GM12873 (cell line): ENCODE measurements around the gene ADGRG6.

ENCODE experiments used
- CTCF ChIP-seq: IDR thresholded peaks from 2 replicates; pipeline ENCODE4 v1.5.1; 2012; ENCODE audit warnings: low read depth, mild to moderate bottlenecking, moderate library complexity, low read length, control low read depth; ENCODE audit not compliant: insufficient read depth; ENCODE audit errors: missing control alignments

ADGRG6 gene

GRCh38 chr6:142489722-142490610 lies 188.2 kb downstream of the ADGRG6 start:
- TF ChIP-seq CTCF, result no peak
